Uterus (tissue), 2 donors: ENCODE results near the gene PLXNA4.

ENCODE experiments used
- POLR2A ChIP-seq, 2 donors: fragments of 450-650 bp; IDR thresholded peaks; one replicate each; pipeline ENCODE4 v1.6.1; 2016; ENCODE audit warnings: antibody characterized with exemption in 2 of 2, mild to moderate bottlenecking in 1 of 2, moderate library complexity in 1 of 2
- TF ChIP-seq, protein P1 (sequence below), 4 experiments: fragments of 200-600 bp in 2 of 4; fragments of 450-650 bp in 2 of 4; sonication (generic) in 2 of 4; IDR thresholded peaks; one replicate each; pipeline ENCODE4 v1.5.1; 2016 to 2019; ENCODE audit warnings: antibody characterized with exemption in 4 of 4, mild to moderate bottlenecking in 2 of 4, moderate library complexity in 1 of 4

DNA sequence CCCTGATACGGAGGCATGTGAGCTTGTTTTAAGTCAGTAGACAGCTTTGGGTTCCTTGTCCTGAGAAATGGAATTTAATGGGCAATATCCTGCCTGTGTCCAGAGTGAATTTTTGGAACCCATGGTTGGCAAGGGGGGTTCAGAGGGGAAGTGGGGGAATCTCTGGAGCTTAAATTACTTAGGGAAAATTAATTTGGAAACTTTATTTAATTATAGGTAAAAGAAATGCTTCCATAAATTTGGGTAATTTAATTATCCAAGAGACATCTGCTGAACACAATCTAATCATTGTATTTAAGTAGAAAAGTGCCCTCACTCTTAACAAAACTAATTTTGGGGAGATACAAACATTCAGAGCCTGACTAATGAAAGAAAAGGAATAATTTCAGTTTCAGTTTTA lies 99.7 kb downstream of the PLXNA4 start:
- TF ChIP-seq, protein P1, sequence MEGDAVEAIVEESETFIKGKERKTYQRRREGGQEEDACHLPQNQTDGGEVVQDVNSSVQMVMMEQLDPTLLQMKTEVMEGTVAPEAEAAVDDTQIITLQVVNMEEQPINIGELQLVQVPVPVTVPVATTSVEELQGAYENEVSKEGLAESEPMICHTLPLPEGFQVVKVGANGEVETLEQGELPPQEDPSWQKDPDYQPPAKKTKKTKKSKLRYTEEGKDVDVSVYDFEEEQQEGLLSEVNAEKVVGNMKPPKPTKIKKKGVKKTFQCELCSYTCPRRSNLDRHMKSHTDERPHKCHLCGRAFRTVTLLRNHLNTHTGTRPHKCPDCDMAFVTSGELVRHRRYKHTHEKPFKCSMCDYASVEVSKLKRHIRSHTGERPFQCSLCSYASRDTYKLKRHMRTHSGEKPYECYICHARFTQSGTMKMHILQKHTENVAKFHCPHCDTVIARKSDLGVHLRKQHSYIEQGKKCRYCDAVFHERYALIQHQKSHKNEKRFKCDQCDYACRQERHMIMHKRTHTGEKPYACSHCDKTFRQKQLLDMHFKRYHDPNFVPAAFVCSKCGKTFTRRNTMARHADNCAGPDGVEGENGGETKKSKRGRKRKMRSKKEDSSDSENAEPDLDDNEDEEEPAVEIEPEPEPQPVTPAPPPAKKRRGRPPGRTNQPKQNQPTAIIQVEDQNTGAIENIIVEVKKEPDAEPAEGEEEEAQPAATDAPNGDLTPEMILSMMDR (IDR thresholded peaks at IDR 0.05), result no peak
- TF ChIP-seq POLR2A (IDR thresholded peaks at IDR 0.05), result no peak
